ENCODE data around the gene ATOX1.
A peak's percentile ranks its signal among the peaks of the same experiment; 100 is the strongest.

ATOX1 gene

GRCh38 chr5:151740336-151740942 lies 18.0 kb downstream of the ATOX1 start:
- H3K4me3 ChIP-seq (ENCODE audit: low read length) = peak overlapping the region; percentile 42
- peak; percentile 97 for DNase-seq (ENCODE audit: low read depth)
- TF ChIP-seq CTCF (conservative IDR thresholded peaks at IDR 0.05; ENCODE audit: low read length) = peak; percentile 84

- H3K4me3 ChIP-seq (ENCODE audit: low read length) = peak overlapping the region; percentile 40
- DNase-seq (ENCODE audit: low read depth) = peak; percentile 99
- no peak for TF ChIP-seq CTCF (conservative IDR thresholded peaks at IDR 0.05; ENCODE audit: low read length)
Observed at GRCh38 chr5:151739939-151740335, 18.5 kb downstream of the ATOX1 start.

GRCh38 chr5:151739395-151739794 lies 19.0 kb downstream of the ATOX1 start:
- no peak for TF ChIP-seq CTCF (conservative IDR thresholded peaks at IDR 0.05; ENCODE audit: low read length)
- no peak overlapping the region for H3K4me3 ChIP-seq (ENCODE audit: low read length)
- no peak for DNase-seq (ENCODE audit: low read depth)

GRCh38 chr5:151738125-151738848 lies 20.1 kb downstream of the ATOX1 start:
- TF ChIP-seq CTCF (conservative IDR thresholded peaks at IDR 0.05; ENCODE audit: low read length) = no peak
- no peak overlapping the region for H3K4me3 ChIP-seq (ENCODE audit: low read length)
- DNase-seq (ENCODE audit: low read depth) = no peak

- TF ChIP-seq CTCF (conservative IDR thresholded peaks at IDR 0.05; ENCODE audit: low read length) = no peak
- peak; percentile 80 for DNase-seq (ENCODE audit: low read depth)
- H3K4me3 ChIP-seq (ENCODE audit: low read length) = no peak overlapping the region
Observed at GRCh38 chr5:151737431-151737830, 21.0 kb downstream of the ATOX1 start.

- no peak overlapping the region for H3K4me3 ChIP-seq (ENCODE audit: low read length)
- no peak for TF ChIP-seq CTCF (conservative IDR thresholded peaks at IDR 0.05; ENCODE audit: low read length)
- no peak for DNase-seq (ENCODE audit: low read depth)
Observed at GRCh38 chr5:151735646-151736045, 22.8 kb downstream of the ATOX1 start.

- no peak for TF ChIP-seq CTCF (conservative IDR thresholded peaks at IDR 0.05; ENCODE audit: low read length)
- no peak for DNase-seq (ENCODE audit: low read depth)
- no peak overlapping the region for H3K4me3 ChIP-seq (ENCODE audit: low read length)
Observed at GRCh38 chr5:151734064-151734408, 24.4 kb downstream of the ATOX1 start.

All from AG10803 (cell line).